NCI-H510A (cell line): ENCODE measurements around the gene RSPRY1.

Experiments used
- DNase-seq: peaks from one replicate; lab custom pipeline; 2025; lab: John Stamatoyannopoulos, UW

RSPRY1 gene

GRCh38 chr16:57185945-57186871 is at the start of gene RSPRY1, which contains the start of gene PSME3IP1:
RSPRY1 (plus strand) TSS chr16:57186329; CDS start chr16:57204659, 18,330 bp downstream.
PSME3IP1 (minus strand) TSS chr16:57186039; CDS start chr16:57173854, 12,185 bp downstream.
- DNase-seq, result peak; percentile 89

- no peak for DNase-seq
Observed at GRCh38 chr16:57137043-57137442, 49.1 kb upstream of the RSPRY1 start.

GRCh38 chr16:57137566-57138273 is 48.4 kb upstream of the RSPRY1 start:
- no peak for DNase-seq

- no peak for DNase-seq
Observed at GRCh38 chr16:57138281-57138935, 47.7 kb upstream of the RSPRY1 start.

- DNase-seq, result no peak
Observed at GRCh38 chr16:57140931-57141668, 45.0 kb upstream of the RSPRY1 start.

GRCh38 chr16:57141822-57142631 is 44.1 kb upstream of the RSPRY1 start:
- no peak for DNase-seq

- no peak for DNase-seq
Observed at GRCh38 chr16:57143149-57143921, 42.8 kb upstream of the RSPRY1 start.

- no peak for DNase-seq
Observed at GRCh38 chr16:57144027-57144426, 42.1 kb upstream of the RSPRY1 start.

GRCh38 chr16:57145046-57146021 is 40.8 kb upstream of the RSPRY1 start:
- DNase-seq, result no peak

GRCh38 chr16:57146040-57146647 is 40.0 kb upstream of the RSPRY1 start:
- no peak for DNase-seq

- no peak for DNase-seq
Observed at GRCh38 chr16:57146735-57147134, 39.4 kb upstream of the RSPRY1 start.

- no peak for DNase-seq
Observed at GRCh38 chr16:57147381-57148221, 38.5 kb upstream of the RSPRY1 start.

- no peak for DNase-seq
Observed at GRCh38 chr16:57148481-57148880, 37.6 kb upstream of the RSPRY1 start.

- no peak for DNase-seq
Observed at GRCh38 chr16:57149391-57149790, 36.7 kb upstream of the RSPRY1 start.

GRCh38 chr16:57150682-57151330 is 35.3 kb upstream of the RSPRY1 start:
- no peak for DNase-seq

- no peak for DNase-seq
Observed at GRCh38 chr16:57151369-57151768, 34.8 kb upstream of the RSPRY1 start.
